ENCODE data around the gene TTN.

TTN gene

DNA sequence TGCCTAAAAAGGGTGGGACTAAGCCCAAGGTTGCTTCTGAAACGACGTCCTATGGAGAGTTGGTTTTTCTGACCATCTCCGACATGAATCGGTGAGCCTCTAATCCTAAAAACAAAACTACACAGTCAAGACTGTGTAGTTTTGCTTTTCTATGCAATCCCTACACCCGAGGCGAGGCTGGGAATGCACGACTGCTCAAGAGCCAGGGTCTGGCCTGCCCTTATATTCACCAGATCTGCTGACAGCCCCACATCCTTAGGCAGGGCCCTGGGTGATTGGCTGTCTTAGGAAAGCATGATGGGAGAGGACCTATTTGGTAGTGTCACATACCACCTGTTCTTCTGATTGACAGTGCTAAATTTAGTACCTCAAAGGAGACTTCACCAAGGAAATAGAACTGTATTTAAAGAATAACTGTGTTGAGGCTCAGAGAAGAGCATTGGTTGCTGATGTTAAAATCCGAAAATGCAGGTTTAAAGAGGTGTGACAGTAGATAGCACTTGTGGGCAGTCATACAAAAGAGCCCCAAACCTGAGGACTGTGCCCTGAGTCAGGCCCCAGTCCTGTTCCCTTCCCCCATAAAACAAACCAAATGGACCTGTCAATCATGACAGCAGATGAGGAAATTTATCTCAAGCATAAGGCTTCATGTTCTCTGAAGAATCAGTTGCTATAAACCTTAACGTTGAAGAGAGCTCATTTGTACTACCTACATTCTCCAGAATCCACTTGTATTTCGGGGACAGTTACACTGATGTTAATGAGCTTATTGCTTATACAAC lies at the start of gene TTN:
Gene TTN, minus strand, starts transcription at position 197 of the 782 bp plus-strand sequence. CDS start 2,781 bp downstream, outside the sequence.
- DNase-seq, result no peak

DNA sequence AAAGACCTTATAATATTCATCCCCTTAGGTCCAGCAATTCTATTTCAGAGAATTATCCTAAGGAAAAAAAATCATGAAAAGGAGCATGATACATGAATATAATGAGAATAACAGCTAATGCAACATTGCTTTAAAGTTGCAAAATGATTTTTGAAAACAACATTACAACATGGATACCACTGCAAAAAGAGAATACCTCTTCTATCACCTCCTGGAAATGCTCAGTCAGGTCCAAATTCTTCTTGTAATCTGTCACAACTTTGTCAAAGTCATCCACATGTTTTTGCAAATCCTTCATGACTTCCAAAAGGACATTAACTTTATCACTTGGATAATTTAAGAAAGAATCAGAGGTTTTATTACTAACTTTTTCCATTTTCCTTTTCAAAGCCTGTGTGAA lies 47.9 kb upstream of the TTN start:
- no peak for DNase-seq

DNA sequence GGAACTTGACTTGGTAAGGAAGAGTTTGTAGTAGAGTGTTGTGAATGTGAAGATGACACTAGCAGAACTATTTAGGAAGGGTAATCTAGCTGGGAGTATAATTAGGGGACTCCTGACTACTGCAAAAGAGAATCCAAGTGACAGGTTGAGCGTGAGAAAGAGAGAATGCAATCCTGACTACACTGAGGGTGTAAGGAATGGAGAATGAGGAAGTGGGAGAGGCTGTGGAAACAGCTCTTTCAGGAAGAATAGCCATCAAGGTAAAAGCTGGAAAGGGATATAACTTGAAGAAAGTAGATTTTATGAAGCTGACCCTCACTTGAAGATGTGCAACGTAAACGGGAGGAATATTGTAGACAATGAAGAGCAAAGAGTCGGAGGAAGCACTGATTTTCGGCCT lies 41.1 kb upstream of the TTN start:
- DNase-seq, result no peak

DNA sequence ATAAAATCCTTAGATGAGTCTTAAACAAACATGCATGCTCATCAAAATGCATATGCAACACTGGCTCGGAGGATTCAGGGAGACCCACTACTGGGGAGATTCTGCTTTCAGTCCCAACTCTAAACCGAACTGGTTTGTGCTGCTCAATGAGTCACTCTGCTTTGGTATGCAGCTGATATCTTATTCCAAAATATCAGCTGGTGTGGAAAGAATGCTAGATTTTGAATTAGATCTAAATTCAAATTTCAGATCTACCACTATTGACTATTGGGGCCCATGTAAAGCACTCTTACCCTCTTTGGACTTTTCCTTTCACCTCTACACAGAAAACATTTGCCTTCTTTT lies 39.2 kb upstream of the TTN start:
- no peak for DNase-seq

DNA sequence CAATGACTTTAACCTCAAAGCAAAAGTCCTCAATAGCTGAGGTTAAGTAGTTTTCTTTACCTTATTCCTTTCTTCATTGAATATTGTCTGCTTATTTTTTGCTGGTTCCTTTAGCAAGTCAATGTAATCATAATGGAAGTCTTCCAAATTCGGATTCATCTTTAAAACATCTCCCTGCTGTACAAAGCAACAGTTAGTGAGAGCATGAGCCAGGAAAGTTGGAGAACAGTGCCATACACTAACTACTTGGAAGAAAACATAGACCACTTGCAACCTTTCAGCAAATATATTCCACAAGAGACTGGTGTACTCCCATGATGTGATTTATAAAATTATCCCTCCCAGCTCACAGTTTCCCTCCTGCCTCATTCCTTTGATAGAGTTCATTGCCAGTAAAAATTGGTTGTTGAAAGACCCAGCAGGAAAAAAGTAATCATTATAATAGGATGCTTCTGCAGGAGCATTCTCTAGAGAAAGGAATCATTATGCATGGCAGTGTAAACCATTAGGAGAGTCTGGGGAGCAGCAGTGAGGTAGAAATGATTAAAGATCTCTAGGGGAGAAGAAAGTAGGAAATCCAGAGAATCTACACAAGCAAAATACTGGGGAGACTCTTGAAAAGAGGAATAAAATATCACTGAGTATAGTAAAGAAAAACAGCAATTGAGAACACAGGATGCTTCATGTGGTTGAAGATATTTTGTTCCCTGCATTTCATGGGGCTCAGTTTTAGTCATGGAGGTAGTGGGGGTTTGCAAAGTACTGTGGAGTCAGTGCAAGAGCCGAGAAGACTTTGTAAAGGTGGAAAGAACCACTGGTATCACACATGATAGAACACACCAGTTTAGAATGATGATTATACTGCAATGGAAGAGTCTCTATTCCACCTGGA lies 38.6 kb upstream of the TTN start:
- DNase-seq, result no peak

DNA sequence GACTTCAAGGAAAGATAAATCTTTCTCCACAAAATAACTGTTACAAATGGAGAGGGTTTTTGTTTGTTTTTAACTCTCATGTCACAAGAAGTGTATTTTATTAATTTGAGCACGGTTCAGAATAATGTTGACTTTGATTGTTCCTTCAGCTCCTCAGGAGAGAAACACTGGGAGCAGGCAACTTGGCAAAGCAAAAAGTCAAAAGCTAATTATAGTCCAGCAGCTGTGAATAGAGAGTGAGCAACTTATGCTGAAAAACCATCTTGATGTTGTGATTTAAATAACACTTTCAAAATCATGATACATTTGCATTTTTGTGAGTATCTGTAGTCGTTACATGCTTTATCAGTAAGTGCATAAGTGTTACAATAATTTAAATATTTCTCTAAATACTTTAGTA lies 37.5 kb upstream of the TTN start:
- no peak for DNase-seq

DNA sequence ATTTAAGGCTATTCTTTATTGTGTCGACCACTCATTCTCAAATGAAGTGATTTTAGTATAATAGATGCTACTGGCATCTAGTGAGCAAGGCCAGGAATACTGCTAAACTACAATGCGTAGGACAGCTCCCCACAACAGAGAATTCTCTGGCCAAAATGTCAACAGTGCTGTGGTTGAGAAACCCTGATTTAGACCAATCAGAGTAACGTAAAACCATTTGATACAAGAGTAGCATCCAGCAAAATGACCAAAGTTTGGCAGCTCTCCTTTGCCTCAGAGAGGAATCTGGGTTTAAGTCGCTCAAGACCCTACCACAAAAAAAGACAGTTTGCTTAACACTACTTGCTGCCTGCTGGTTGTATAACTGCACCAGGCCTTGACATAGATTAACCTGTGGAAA lies 37.0 kb upstream of the TTN start:
- no peak for DNase-seq

DNA sequence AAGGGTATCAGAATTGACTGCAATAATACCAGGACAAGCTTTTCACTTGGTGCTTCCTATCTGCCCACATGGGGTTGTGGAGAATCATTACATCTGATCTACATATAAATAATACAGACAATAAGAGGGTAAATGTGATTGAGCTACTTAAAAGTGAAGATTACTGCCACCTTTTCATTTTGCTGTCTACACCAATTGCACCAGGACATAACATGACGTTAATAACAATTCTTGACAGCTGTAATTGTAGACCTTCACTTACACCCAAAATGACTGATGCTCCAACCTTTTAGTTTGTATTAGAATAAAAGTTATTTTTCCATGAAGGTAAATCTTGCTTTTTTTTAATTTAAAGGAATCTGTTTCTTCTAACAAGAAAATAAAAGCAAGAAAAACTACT lies 36.5 kb upstream of the TTN start:
- no peak for DNase-seq

DNA sequence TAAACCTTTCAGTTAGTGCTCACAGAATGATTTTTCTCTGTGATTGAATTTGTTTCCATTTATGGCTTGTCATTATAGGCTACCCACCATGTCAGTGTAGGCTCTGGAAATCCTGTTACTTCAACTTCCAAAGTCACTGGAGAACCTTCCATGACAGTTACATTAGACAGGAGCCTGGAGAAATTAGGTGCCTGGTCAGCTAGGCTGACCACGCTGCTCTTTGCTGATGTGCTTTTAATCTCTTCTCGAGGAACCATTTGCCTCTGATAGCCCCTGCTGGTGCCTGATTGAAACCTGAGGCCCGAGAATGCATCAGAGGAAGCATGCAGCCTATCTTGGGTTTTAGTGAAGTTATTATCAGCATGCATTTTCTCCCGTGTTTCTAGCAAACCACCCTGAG lies 29.6 kb upstream of the TTN start:
- no peak for DNase-seq

DNA sequence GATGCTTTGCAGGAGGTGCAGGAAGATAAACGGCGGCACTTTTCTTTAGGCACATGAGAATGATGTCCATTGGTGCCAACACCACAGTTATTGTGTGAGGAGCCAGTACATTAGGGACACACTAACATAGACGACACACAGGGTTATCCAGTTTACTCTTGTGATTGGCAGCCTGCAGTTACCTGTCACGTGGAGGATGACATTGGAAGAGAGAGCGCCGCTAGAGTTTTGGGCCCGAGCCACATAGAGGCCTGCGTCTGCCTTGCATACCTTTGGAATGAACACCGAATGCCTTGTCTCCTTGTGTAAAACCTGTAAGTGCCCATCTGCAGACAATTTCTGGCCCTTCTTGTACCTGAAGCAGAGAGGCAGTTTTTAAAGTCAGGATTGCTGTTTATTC lies 26.9 kb upstream of the TTN start:
- DNase-seq, result no peak

DNA sequence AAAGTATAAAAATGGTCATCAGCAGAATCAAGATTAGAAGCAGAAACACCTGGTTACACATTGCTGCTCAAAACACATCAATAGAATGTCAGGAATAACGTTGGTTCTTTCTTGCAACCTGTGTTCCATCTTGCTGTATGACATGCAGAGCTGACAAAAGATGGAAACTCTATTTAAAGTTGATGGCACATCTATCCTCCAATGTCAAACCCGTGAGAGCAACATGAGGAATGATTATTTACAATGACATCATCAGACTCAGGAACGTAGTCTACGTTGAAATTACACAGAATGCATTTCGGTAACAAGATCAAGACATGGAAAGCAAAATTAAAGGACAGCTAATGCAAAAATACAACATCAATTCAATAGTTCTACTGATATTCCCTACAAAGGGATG lies 26.2 kb upstream of the TTN start:
- no peak for DNase-seq

DNA sequence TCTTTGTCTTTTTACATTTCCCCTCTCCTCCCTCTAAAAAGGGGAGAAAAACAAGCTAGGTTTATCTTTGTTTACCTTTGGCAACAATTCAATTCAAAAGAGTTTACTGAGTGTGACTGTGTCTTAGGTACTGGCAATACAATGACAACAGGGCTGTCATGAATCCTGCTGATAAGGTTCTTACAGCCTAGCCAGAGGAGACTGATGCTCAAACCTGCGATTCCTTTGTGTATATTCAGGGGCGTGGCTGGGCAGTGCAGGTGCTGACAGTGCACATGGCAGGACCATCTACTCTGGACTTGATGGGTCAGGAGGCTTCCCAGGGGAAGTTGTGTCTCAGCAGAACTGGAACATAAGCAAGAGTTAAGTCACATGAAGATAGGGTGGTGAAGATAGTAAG lies 23.2 kb upstream of the TTN start:
- no peak for DNase-seq

DNA sequence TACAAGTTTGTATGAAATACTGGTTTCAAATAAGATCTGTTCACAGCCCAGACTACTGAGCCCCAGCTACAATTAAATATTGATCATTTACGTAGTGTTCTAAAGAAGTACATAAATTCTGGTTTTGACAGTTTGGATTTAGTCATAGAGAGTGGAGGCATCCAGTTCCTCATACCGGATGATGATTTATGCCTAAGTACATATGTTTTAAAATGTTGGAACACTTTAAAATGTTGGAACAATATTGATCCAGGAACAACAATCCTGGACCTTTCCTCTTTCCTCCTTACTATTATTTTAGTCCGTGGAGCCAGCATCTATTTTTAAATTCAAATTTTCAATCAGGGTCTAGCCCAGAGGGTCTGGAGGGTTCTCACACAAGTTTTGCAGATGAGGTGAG lies 22.8 kb upstream of the TTN start:
- no peak for DNase-seq

DNA sequence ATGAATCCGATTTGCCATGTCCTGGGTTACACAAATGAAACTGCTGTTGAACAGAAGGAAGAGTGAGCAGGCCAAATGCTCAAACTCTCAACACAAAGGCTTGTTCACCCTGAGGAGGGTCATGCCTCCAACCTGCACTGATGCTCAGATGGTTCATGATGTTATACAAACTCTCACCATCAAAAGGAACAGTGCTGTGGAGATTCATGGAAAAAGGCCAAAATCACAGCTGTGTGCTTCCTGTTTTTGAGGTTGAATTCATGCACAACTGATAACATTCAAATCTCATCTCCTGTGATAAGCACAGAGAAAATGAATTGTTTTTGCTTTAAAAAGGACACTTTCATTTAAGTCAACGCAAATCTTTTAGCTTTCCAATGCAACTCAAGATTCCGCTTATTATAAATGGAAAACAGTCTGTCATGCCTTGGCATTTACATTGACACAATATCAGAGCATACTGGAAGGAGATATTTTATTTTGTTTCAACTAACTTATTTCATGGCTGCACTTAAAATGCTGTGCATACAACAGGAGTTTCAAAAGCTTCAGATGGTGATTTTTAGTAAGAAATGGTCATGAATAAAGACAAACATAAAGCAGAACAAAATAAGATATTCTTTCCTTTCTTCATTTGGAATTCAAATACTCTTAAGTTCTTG lies 22.2 kb upstream of the TTN start:
- no peak for DNase-seq

DNA sequence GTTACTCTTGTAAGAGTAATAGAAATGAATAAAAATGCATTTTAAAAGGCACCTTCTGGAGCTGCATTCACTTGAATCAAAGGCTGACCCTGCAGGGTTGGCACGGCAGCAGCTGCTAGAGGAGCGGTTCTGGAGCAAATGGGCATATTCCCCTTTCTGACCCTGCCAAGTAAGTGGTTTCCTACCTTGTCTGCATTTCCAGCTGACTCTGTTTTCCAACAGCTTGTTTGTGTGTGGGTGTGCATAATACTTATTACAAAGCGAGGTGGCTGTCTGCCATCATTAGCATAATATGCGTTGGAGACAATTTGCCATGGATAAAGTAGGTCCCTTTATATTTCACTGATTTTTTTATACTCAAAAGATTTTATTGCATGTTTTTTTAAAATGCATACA lies 21.3 kb upstream of the TTN start:
- DNase-seq, result no peak

DNA sequence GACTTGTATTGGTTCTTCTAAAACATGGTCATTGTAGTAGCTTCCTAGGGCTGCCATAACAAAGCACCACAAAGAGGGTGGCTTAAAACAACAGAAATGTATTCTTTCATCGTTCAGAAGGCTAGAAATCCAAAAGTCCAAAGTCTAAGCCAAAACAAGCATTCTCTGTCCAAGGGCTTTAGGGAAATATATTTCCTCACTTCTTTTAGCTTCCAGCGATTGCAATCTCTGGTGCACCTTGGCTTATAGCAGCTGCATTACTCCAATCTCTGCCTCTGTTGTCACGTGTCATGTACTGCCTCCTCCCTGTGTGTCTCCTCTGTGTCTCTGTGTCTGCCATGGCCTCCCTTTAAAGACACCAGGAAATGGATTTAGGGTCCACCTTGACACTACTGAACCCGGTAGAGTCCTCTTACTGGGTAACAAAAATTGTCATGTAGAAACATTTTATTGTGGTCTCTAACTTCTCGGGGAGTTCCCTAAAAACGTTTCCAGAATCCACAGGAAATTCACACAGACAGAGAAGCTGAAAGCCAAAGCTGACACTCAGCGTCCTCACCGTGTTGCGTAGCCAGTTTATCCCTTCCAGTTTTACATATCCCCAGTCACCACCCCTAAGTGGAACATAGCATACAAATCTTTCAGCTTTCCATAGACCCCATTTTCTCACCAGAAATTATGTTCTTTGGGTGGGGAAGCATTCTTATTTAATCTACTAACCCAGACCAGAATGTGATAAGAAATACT lies 20.7 kb upstream of the TTN start:
- no peak for DNase-seq

DNA sequence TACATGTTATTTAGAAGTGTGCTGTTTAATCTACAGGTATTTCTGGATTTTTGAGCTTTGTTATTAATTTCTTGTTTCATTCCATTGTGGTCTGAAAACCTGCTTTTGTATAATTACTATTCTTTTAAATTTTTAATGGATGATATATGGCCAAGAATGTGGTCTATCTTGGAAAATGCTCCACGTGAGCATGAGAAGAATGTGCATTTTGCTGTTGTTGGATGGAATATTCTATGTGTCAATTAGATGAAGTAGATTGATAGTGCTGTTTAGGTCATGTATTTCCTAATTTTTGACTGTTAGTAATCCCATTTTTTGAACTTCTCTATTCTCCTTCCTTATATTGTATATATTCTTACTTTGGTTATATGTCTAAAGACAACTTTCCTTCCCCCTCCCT lies 19.9 kb upstream of the TTN start:
- no peak for DNase-seq

DNA sequence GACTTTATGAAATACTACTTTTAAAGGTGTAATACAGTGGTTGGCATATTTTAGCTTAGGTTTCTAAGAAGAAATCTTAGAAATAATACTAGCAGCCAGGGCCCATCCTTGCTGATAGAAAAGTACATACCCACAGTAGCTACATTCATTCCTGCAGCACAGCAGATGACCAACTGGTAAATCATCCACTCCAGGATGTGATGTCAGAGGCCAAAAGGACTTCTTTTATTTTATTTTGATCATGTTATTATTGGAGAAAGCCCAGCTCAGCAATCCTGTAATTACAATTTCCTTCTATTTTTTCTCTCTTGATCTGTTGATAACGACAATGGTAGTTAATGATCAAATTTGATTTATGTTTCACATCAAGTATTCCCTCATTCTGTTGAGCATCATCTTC lies 18.0 kb upstream of the TTN start:
- DNase-seq, result no peak

DNA sequence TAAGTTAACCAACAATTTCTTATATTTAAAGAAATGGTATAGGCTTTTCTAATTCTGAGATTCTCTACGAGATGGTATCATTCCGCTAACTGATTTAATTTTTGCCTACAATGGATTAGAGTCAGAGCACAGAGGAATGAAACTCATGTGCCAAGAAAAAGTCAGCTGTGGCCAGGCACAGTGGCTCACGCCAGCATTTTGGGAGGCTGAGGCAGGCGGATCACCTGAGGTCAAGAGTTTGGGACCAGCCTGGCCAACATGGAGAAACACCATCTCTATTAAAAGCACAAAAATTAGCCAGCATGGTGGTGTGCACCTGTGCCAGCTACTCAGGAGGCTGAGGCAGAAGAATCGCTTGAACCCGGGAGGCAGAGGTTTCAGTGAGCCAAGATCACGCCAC lies 17.0 kb upstream of the TTN start:
- DNase-seq, result no peak

DNA sequence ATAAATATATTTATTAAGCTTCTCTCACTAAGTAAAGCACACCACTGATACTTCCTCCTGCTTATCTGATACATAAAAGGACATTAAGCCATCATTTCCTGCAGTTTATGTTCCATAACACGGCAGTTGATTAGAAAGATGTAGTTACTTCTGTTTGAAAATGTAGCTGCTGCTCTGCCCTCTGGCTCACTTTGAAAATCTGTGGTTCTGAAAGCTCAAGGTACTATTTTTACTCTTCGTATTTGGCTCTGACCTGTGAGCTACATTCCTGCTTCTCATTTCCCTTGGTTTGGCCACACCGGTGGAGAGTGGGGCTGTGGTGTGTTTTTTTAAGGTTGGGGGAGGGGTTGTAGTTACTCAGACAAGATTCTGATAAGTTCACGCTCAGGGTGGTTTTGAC lies 12.8 kb upstream of the TTN start:
- no peak for DNase-seq

DNA sequence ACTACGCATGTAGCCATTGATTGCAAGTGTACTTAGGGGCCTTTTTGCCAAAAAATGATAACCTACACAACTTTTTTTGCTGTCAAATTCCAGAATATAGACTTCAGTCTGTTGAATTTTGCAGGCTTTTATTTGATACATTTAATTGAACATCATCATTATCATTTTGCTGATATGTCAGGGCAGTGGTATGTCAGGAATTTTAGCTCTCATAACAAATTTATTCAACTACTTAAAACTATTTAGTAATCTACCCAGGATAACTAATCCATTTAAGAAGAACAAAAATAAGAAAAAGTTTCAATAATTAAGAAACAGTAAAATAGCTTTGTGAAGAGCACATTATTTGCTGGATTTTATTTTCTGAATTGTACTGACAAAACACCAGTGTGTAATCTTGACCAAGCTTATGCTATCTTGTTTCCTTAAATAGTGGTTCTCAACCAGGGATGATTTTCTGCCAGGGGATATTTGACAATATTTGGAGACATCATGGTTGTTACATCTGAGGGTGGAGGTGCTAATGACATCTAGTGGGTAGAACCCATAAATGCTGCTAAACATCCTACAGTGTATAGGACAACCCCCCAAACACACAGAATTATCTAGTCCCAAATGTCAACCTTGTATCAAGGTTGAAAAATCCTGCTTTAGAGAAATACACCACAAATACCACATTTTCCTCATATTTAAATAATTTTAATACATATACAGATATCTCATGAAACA lies 12.1 kb upstream of the TTN start:
- DNase-seq, result no peak

DNA sequence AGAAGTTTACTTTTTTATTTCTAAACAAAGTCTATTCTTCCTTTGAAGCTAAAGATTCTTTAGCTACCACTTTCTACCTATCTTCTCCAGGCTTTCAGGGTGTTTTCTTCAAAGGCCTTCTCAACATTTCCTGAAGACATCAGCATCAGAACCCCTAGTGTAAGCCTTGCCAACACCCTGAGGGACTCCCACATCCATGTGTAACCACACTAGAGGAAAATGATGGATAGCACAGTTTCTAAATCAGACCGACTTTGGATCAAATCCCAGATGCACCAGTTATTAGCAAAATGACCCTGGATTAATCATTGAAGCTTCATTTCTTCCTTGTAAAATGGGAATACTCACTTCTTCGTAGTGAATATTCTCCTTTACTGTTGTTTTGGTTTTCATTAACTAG lies 4.7 kb upstream of the TTN start:
- no peak for DNase-seq

DNA sequence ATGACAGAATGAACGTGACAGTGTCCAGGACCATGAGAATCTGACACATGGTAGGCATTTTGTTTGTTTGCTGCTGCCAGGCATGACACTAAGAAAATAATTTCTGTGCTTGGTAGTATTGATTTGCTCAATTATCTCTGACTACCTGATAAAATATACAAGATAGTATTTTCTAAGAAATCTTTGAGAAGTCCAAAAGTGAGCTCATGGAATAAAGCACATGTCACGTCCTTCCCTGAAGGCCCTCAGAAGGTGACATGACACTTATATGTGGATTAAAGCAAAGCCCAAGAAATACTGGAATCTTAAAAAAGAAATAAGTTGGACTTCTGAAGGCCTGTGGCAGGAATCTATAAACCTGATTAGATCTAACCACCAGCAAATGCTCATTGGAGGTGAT lies 3.8 kb upstream of the TTN start:
- no peak for DNase-seq
